Ishikawa (cell line): ENCODE results near the gene CTSZ.

Experiments
- CEBPB ChIP-seq: IDR thresholded peaks from 2 replicates; pipeline ENCODE4 v1.6.1; 2012
- CREB1 ChIP-seq: IDR thresholded peaks from 2 replicates; pipeline ENCODE4 v1.6.1; 2012; ENCODE audit warnings: low read depth
- EGR1 ChIP-seq: IDR thresholded peaks from 2 replicates; pipeline ENCODE4 v1.6.1; 2012
- EP300 ChIP-seq: IDR thresholded peaks from 2 replicates; pipeline ENCODE4 v1.6.1; 2012; ENCODE audit warnings: borderline replicate concordance
- FOXM1 ChIP-seq: IDR thresholded peaks from 2 replicates; pipeline ENCODE4 v1.6.1; 2012; ENCODE audit warnings: low read depth, borderline replicate concordance
- NFIC ChIP-seq: IDR thresholded peaks from 2 replicates; pipeline ENCODE4 v1.6.1; 2012
- RAD21 ChIP-seq: IDR thresholded peaks from 2 replicates; pipeline ENCODE4 v1.6.1; 2012; ENCODE audit warnings: low read depth
- TAF1 ChIP-seq: IDR thresholded peaks from 2 replicates; pipeline ENCODE4 v1.6.1; 2012; ENCODE audit warnings: low read depth, mild to moderate bottlenecking
- TCF12 ChIP-seq: IDR thresholded peaks from 2 replicates; pipeline ENCODE4 v1.6.1; 2012; ENCODE audit warnings: low read depth
- YY1 ChIP-seq: IDR thresholded peaks from 2 replicates; pipeline ENCODE4 v1.6.1; 2012; ENCODE audit warnings: low read depth
- TF ChIP-seq, protein P1 (sequence below): IDR thresholded peaks from 2 replicates; pipeline ENCODE4 v1.6.1; 2012; ENCODE audit warnings: low read depth, mild to moderate bottlenecking
- TF ChIP-seq, protein P2 (sequence below): IDR thresholded peaks from 2 replicates; pipeline ENCODE4 v1.6.1; 2012

DNA sequence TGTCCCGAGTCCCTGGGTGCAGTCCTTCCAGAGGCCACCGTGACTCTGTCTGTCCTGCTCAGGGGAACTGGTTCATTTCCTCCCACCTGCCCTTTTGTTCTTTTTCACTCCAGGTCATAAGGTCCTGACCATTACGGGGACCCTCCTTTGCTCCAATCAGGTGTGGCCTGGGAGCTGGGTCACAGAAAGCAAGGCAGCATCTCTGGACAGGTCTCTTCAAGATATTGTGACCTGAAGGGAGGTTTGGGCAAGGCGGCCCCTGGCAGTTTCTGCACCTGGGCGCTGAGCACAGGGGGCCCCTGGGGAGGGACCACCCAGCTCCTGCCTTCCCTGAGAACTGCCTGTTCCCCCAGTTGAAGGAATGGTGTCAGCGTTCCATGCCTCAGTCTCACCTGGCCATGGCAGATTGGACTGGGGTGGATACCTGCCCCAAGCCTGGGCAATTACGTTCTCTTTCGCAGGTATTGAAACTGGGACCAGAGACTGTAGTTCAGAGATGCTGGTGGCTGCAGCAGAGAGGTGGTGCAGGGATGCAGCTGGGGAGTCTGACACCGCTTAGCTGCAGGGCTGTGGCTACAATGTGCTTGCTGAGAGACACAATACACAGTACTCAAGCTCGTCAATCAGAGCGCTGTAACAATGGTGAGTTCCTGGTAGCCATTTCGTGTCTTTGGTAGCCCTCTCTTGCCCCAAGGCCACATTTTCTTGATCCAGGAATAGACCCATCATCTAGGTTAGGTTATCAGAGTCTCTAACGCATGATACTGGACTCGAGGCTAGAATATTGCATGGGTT is 41.6 kb downstream of the CTSZ start:
- TF ChIP-seq CREB1, result no peak
- TF ChIP-seq CEBPB, result no peak
- TF ChIP-seq TAF1, result no peak
- no peak for TF ChIP-seq TCF12
- no peak for TF ChIP-seq YY1
- TF ChIP-seq EGR1, result no peak
- TF ChIP-seq RAD21, result no peak
- TF ChIP-seq EP300, result no peak
- TF ChIP-seq, protein P1, sequence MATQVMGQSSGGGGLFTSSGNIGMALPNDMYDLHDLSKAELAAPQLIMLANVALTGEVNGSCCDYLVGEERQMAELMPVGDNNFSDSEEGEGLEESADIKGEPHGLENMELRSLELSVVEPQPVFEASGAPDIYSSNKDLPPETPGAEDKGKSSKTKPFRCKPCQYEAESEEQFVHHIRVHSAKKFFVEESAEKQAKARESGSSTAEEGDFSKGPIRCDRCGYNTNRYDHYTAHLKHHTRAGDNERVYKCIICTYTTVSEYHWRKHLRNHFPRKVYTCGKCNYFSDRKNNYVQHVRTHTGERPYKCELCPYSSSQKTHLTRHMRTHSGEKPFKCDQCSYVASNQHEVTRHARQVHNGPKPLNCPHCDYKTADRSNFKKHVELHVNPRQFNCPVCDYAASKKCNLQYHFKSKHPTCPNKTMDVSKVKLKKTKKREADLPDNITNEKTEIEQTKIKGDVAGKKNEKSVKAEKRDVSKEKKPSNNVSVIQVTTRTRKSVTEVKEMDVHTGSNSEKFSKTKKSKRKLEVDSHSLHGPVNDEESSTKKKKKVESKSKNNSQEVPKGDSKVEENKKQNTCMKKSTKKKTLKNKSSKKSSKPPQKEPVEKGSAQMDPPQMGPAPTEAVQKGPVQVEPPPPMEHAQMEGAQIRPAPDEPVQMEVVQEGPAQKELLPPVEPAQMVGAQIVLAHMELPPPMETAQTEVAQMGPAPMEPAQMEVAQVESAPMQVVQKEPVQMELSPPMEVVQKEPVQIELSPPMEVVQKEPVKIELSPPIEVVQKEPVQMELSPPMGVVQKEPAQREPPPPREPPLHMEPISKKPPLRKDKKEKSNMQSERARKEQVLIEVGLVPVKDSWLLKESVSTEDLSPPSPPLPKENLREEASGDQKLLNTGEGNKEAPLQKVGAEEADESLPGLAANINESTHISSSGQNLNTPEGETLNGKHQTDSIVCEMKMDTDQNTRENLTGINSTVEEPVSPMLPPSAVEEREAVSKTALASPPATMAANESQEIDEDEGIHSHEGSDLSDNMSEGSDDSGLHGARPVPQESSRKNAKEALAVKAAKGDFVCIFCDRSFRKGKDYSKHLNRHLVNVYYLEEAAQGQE, result no peak
- TF ChIP-seq FOXM1, result no peak
- TF ChIP-seq, protein P2, sequence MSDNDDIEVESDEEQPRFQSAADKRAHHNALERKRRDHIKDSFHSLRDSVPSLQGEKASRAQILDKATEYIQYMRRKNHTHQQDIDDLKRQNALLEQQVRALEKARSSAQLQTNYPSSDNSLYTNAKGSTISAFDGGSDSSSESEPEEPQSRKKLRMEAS, result no peak
- no peak for TF ChIP-seq NFIC
